ENCODE results near the gene AGRN. TPM values are rescaled to one million over a fixed set of nuclear protein-coding genes. Genes with fewer than 3 reads are reported as not detected.

Gene AGRN
- total RNA-seq, 1 donor from 2014 or later = 13.0 TPM

DNA sequence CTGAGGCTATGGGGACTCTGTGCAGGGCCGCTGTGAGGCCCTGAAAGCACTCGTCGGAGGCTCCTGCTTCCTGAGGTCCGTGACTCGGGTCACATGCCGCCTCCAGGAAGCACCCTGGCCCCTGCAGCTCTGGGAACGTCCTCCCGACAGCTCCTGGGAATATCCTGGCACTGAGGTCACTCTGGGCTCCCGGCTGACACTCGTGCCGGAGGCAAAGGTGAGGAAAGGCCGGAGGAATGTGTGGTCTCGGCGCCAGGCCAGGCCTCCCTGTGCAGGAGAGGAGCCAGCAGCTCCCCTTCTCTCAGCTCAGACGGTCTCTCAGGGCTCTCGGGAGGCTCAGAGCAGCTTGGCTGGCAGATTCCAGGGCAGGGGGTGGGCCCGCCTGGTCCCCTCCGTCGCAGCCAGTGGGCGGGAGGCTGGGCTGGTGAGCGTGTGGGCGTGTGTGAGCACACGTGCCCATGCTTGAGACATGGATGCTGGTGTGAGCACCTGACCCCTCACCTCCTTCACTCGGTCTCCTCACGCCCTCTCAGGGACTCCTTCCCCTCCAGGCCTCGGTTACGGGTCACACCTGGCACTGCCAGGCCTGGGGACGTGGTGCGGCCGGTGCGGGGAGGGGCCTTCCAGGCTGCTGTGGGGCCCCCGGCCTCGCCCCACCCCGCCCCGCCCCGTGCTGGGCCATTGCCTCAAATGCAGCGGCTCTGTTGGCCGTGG is 59.6 kb downstream of the AGRN start:
- Histone ChIP-seq H3K9me3 (replicated peaks) (no peaks in the 10 kb centered on the region), H3K36me3 (no peaks in the 10 kb centered on the region), H3K27me3 (ENCODE audit: low read depth) (peaks cover 18% of the 10 kb centered on the region), H3K4me1 (peaks cover 12% of the 10 kb centered on the region), H3K4me3 (peak overlapping the region; percentile 63), H3K27ac (replicated peaks) (peak overlapping the region; percentile 68)
- TF ChIP-seq, protein P1, sequence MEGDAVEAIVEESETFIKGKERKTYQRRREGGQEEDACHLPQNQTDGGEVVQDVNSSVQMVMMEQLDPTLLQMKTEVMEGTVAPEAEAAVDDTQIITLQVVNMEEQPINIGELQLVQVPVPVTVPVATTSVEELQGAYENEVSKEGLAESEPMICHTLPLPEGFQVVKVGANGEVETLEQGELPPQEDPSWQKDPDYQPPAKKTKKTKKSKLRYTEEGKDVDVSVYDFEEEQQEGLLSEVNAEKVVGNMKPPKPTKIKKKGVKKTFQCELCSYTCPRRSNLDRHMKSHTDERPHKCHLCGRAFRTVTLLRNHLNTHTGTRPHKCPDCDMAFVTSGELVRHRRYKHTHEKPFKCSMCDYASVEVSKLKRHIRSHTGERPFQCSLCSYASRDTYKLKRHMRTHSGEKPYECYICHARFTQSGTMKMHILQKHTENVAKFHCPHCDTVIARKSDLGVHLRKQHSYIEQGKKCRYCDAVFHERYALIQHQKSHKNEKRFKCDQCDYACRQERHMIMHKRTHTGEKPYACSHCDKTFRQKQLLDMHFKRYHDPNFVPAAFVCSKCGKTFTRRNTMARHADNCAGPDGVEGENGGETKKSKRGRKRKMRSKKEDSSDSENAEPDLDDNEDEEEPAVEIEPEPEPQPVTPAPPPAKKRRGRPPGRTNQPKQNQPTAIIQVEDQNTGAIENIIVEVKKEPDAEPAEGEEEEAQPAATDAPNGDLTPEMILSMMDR (IDR thresholded peaks at IDR 0.05; ENCODE audit: borderline replicate concordance) = no peak
- peak; percentile 35 for DNase-seq
- intact Hi-C loops (cut with micrococcal nuclease) = no loop called here

DNA sequence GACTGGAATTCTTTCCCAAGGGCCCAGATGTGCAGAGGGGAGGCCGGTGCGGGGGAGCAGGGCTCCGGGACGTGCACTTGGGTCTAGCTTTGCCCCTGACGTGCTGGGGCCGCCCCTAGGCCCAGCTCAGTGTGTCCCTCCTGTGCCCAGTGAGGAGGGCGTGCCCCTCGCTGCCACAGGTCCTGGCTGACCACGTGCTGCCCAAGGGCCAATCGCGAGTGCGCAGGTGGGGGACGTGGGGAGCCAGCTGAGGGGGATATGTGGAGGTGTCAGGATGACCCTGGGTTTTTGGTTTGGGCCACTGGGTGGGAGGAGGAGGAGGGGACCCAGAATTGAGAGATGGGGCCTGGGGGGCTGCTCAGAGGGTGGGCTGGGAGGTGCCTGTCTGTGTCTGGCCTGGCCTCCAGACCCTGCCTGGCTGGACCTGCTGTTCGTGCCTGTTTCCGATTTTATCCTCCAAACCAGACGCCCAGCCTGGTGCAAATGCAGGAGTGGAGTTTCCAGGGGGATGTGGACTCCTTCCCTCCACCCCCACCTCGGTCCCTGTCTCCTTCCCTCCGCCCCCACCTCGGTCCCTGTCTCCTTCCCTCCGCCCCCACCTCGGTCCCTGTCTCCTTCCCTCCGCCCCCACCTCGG is 60.3 kb downstream of the AGRN start:
- Histone ChIP-seq H3K9me3 (replicated peaks) (no peaks in the 10 kb centered on the region), H3K27ac (replicated peaks) (peak overlapping the region; percentile 68), H3K36me3 (no peaks in the 10 kb centered on the region), H3K4me3 (peak overlapping the region; percentile 63), H3K4me1 (peaks cover 12% of the 10 kb centered on the region), H3K27me3 (ENCODE audit: low read depth) (peaks cover 11% of the 10 kb centered on the region)
- TF ChIP-seq, protein P1 (IDR thresholded peaks at IDR 0.05; ENCODE audit: borderline replicate concordance) = no peak
- intact Hi-C loops (cut with micrococcal nuclease) = no loop called here
- DNase-seq = peak; percentile 62

DNA sequence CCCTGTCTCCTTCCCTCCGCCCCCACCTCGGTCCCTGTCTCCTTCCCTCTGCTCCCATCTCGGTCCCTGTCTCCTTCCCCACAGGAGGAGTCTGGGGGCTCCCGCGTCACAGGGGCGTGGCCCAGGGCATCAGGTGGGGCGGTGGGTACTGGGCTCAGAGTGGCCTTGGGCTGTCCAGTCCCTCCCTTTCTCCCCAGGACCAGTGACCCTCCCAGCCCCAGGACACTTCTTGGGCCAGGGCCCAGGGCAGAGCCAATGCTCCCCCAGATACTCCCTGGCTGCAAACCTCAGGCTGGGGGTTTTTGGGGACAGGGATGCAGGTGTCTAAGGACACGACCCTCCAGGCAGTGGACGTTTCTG is 61.0 kb downstream of the AGRN start:
- no peaks in the 10 kb centered on the region for H3K9me3 ChIP-seq (replicated peaks)
- intact Hi-C loops (cut with micrococcal nuclease) = no loop called here
- DNase-seq = no peak

DNA sequence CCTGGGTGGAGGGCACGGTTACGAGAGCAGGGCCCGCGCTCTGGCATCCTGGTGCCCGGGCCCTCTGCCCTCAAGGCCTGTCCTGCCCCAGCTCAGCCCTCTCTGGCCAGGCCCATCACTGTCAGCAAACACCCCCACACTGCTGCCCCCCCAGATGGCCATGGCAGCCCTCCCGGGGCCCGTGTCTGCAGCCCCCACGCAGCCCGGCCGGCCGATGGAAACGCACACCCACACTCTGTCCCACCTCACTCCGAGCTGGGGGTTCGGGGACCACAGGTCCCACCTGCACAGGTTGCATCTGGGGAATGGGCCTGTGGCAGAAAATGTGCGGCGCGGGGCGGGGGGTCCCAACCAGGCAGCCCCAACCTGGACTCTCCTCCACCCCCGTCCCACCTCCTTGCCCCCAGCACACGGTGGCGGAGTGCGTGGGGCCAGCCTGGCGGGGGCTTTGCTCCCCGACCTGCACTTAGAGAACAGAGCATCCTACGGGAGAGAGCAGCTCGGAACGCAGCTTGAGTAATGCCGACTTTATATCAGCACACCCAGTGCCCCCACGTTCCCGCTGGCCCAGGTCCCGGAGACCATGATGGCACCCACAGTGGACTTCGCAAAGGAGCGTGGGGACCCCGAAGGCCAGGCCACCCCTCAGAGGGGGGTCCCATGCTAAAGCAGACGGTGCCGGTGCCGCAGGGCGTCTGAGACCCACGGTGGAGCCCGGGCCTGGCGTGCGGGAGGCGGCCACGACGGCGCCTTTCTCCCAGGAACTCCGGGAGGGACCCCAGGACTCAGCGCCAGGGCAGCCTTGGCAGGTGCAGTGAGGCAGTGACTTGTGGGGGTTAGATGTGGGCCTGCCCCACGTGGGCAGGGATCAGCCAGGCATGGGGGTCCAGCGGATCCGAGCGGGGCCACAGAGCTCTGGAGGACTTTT is 61.7 kb downstream of the AGRN start:
- no peaks in the 10 kb centered on the region for H3K36me3 ChIP-seq
- DNase-seq = peak; percentile 13
- TF ChIP-seq, protein P1 (IDR thresholded peaks at IDR 0.05; ENCODE audit: borderline replicate concordance) = no peak
- no peak overlapping the region for H3K4me3 ChIP-seq
- H3K27me3 ChIP-seq (ENCODE audit: low read depth) = peaks cover 9% of the 10 kb centered on the region
- H3K27ac ChIP-seq (replicated peaks) = no peak overlapping the region
- H3K9me3 ChIP-seq (replicated peaks) = no peaks in the 10 kb centered on the region
- intact Hi-C loops (cut with micrococcal nuclease) = no loop called here
- peaks cover 12% of the 10 kb centered on the region for H3K4me1 ChIP-seq

More for the DNA sequence above, 61.0 kb downstream of the AGRN start:
- peaks cover 12% of the 10 kb centered on the region for H3K4me1 ChIP-seq
- TF ChIP-seq, protein P1 (IDR thresholded peaks at IDR 0.05; ENCODE audit: borderline replicate concordance) = no peak
- H3K27me3 ChIP-seq (ENCODE audit: low read depth) = peaks cover 9% of the 10 kb centered on the region
- no peak overlapping the region for H3K4me3 ChIP-seq
- no peaks in the 10 kb centered on the region for H3K36me3 ChIP-seq
- no peak overlapping the region for H3K27ac ChIP-seq (replicated peaks)

DNA sequence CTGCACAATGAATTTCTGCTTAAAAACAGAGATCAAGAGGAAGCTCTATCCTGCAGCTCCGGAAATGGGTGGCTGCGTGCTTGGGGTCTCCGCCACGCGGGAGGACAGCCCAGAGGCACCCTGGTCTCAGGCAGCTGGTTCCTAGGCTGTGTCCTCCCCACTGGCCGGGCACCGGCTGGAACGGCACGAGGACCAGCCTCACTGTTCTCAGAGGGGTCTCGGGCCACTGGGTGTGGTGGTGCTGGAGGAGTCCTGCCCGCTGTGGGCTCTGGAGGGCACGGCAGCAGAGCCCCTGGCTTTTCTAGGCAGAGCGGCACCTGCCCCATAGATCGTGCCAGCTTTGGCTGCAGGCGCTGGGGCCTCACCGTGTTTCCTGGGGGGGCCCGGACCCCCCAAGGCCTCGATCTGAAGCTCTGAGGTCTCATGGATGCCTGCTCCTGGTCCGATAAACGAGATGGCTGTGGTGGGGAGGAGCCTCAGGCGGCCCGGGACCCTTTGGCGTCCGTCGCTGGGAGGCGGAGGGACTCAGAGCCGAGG is 62.4 kb downstream of the AGRN start:
- H3K27me3 ChIP-seq (ENCODE audit: low read depth) = peaks cover 9% of the 10 kb centered on the region
- H3K9me3 ChIP-seq (replicated peaks) = no peaks in the 10 kb centered on the region
- no peaks in the 10 kb centered on the region for H3K36me3 ChIP-seq
- peaks cover 12% of the 10 kb centered on the region for H3K4me1 ChIP-seq
- DNase-seq = peak; percentile 12
- TF ChIP-seq, protein P1 (IDR thresholded peaks at IDR 0.05; ENCODE audit: borderline replicate concordance) = no peak
- H3K27ac ChIP-seq (replicated peaks) = no peak overlapping the region
- H3K4me3 ChIP-seq = no peak overlapping the region
- intact Hi-C loops (cut with micrococcal nuclease) = no loop called here
